ENCODE measurements around the gene ANKRD9.
A peak's percentile ranks its signal among the peaks of the same experiment; 100 is the strongest.
"Not testable (repeated sequence)": the region's sequence is repeated elsewhere in the genome, so short reads cannot be mapped to it uniquely, and the experiment has no call there.

ANKRD9 gene

DNA sequence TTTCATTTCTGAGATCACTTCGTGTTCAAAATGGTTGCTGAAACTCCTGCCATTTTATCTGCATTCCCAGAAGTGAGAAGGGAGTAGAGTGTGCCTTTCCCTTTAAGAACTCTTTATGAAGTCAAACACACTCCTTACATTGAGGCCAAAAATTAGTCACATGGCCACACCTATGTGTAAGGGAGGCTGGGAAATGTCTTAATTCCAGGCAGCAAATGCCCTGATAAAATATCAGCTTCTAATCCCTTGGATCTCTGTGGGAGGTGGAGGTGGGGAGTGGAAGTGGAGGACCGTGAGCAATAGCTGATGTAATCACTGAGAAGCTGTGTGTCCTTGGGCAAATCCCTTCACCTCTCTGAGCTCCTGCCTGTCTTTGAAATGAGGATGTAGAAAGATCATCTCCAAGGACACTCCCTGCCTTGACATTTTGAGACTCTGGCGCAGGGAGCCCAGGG, 22.7 kb upstream of the ANKRD9 start:
- no peaks in the 10 kb centered on the region for H3K4me1 ChIP-seq (ENCODE audit: control insufficient read depth, insufficient read depth, low read length)
- no peak overlapping the region for H3K9ac ChIP-seq (ENCODE audit: low read depth, low read length)
- no peaks in the 10 kb centered on the region for H3K9me3 ChIP-seq (ENCODE audit: control insufficient read depth, insufficient read depth, low read length)
- no peak overlapping the region for H3K4me3 ChIP-seq (ENCODE audit: low read depth, low read length)
- H3K27me3 ChIP-seq (ENCODE audit: control insufficient read depth, insufficient read depth, low read length) = no peaks in the 10 kb centered on the region
- H3K36me3 ChIP-seq (ENCODE audit: control insufficient read depth, insufficient read depth, low read length) = no peaks in the 10 kb centered on the region
- no peak overlapping the region for H3K27ac ChIP-seq (ENCODE audit: low read depth, low read length)

DNA sequence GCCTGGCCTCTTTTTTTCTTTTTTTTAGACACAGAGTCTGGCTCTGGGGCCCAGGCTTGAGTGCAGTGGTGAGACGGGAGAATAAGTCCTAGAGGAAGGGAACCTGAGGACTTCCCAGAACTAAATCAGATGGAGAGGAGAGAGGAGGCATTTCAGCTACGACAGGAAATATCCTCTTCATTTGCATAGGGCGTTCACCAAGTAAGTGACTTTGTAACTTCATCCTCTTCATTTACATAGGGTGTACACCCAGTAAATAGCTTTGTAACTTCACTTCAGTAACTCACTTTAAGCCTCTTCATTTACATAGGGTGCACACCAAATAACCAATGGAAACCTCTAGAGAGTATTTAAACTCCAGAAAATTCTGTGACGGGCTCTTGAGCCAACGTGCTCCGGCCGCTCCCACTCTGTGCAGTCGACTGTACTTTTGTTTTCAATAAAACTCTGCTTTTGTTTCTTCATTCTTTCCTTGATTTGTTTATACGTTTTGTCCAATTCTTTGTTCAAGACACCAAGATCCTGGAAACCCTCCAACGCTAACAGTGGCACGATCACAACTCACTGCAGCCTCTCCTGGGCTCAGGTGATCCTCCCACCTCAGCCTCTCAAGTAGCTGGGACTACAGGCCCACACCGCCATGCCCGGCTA, 21.4 kb upstream of the ANKRD9 start:
- Histone ChIP-seq H3K4me3 (ENCODE audit: low read depth, low read length) (no peak overlapping the region), H3K36me3 (ENCODE audit: control insufficient read depth, insufficient read depth, low read length) (no peaks in the 10 kb centered on the region), H3K4me1 (ENCODE audit: control insufficient read depth, insufficient read depth, low read length) (no peaks in the 10 kb centered on the region), H3K9ac (ENCODE audit: low read depth, low read length) (no peak overlapping the region), H3K27ac (ENCODE audit: low read depth, low read length) (no peak overlapping the region), H3K9me3 (ENCODE audit: control insufficient read depth, insufficient read depth, low read length) (no peaks in the 10 kb centered on the region), H3K27me3 (ENCODE audit: control insufficient read depth, insufficient read depth, low read length) (no peaks in the 10 kb centered on the region)

- Histone ChIP-seq H3K27me3 (ENCODE audit: control insufficient read depth, insufficient read depth, low read length) (no peaks in the 10 kb centered on the region), H3K9ac (ENCODE audit: low read depth, low read length) (no peak overlapping the region), H3K4me3 (ENCODE audit: low read depth, low read length) (no peak overlapping the region), H3K27ac (ENCODE audit: low read depth, low read length) (no peak overlapping the region), H3K9me3 (ENCODE audit: control insufficient read depth, insufficient read depth, low read length) (no peaks in the 10 kb centered on the region), H3K36me3 (ENCODE audit: control insufficient read depth, insufficient read depth, low read length) (no peaks in the 10 kb centered on the region), H3K4me1 (ENCODE audit: control insufficient read depth, insufficient read depth, low read length) (peaks cover 11% of the 10 kb centered on the region)
Observed at GRCh38 chr14:102528431-102529170, 19.0 kb upstream of the ANKRD9 start.

- Histone ChIP-seq H3K9ac (ENCODE audit: low read depth, low read length) (no peak overlapping the region), H3K27ac (ENCODE audit: low read depth, low read length) (no peak overlapping the region), H3K36me3 (ENCODE audit: control insufficient read depth, insufficient read depth, low read length) (no peaks in the 10 kb centered on the region), H3K4me3 (ENCODE audit: low read depth, low read length) (no peak overlapping the region), H3K27me3 (ENCODE audit: control insufficient read depth, insufficient read depth, low read length) (no peaks in the 10 kb centered on the region), H3K9me3 (ENCODE audit: control insufficient read depth, insufficient read depth, low read length) (no peaks in the 10 kb centered on the region), H3K4me1 (ENCODE audit: control insufficient read depth, insufficient read depth, low read length) (peaks cover 13% of the 10 kb centered on the region)
Observed at GRCh38 chr14:102525929-102526497, 16.4 kb upstream of the ANKRD9 start.

GRCh38 chr14:102525219-102525928, 15.8 kb upstream of the ANKRD9 start:
- no peaks in the 10 kb centered on the region for H3K9me3 ChIP-seq (ENCODE audit: control insufficient read depth, insufficient read depth, low read length)
- H3K4me1 ChIP-seq (ENCODE audit: control insufficient read depth, insufficient read depth, low read length) = peaks cover 13% of the 10 kb centered on the region
- no peaks in the 10 kb centered on the region for H3K36me3 ChIP-seq (ENCODE audit: control insufficient read depth, insufficient read depth, low read length)
- H3K9ac ChIP-seq (ENCODE audit: low read depth, low read length) = no peak overlapping the region
- peak overlapping the region; percentile 61 for H3K27ac ChIP-seq (ENCODE audit: low read depth, low read length)
- H3K27me3 ChIP-seq (ENCODE audit: control insufficient read depth, insufficient read depth, low read length) = no peaks in the 10 kb centered on the region
- peak overlapping the region; percentile 74 for H3K4me3 ChIP-seq (ENCODE audit: low read depth, low read length)

DNA sequence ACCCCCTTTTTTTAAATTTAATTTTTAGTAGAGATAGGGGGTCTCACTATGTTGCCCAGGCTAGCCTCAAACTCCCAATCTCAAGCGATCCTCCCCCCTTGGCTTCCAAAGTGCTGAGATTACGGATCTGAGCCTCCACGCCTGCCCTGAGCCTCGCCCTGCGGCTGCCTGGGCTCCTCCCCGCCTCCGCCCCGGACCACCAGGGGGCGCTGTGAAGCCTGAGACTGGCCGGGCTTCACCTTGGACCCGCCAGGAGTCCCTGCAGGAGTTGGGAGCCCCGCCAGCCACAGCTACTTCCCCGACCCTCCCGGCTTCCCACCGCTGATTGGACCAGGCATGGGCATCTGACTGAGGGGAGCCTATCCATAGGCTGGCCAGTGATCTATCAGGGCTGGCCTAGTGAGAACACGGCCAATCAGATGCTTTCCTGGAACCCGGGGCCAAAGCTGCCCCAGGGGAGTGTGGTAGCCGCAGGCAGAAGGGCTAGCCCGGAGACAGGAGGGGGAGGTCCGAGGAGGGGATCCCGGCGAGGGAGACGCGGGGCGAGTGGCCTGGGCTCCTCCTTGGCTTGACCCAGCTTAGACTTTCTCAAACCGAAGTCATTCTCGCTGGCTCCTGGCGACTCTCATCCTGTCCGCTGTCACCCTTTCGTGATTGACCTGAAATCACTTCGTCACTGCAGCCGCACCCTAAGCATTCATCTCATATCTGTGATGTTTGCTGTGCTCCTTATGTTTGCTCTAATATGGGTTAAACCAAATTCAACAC, 15.1 kb upstream of the ANKRD9 start:
- H3K27ac ChIP-seq (ENCODE audit: low read depth, low read length) = peak overlapping the region; percentile 61
- no peaks in the 10 kb centered on the region for H3K9me3 ChIP-seq (ENCODE audit: control insufficient read depth, insufficient read depth, low read length)
- no peak overlapping the region for H3K9ac ChIP-seq (ENCODE audit: low read depth, low read length)
- peaks cover 13% of the 10 kb centered on the region for H3K4me1 ChIP-seq (ENCODE audit: control insufficient read depth, insufficient read depth, low read length)
- no peaks in the 10 kb centered on the region for H3K27me3 ChIP-seq (ENCODE audit: control insufficient read depth, insufficient read depth, low read length)
- H3K36me3 ChIP-seq (ENCODE audit: control insufficient read depth, insufficient read depth, low read length) = no peaks in the 10 kb centered on the region
- peak overlapping the region; percentile 74 for H3K4me3 ChIP-seq (ENCODE audit: low read depth, low read length)

GRCh38 chr14:102523569-102524450, 14.2 kb upstream of the ANKRD9 start:
- no peaks in the 10 kb centered on the region for H3K9me3 ChIP-seq (ENCODE audit: control insufficient read depth, insufficient read depth, low read length)
- H3K4me3 ChIP-seq (ENCODE audit: low read depth, low read length) = no peak overlapping the region
- H3K27ac ChIP-seq (ENCODE audit: low read depth, low read length) = no peak overlapping the region
- H3K27me3 ChIP-seq (ENCODE audit: control insufficient read depth, insufficient read depth, low read length) = no peaks in the 10 kb centered on the region
- no peaks in the 10 kb centered on the region for H3K36me3 ChIP-seq (ENCODE audit: control insufficient read depth, insufficient read depth, low read length)
- H3K9ac ChIP-seq (ENCODE audit: low read depth, low read length) = no peak overlapping the region
- peaks cover 13% of the 10 kb centered on the region for H3K4me1 ChIP-seq (ENCODE audit: control insufficient read depth, insufficient read depth, low read length)

DNA sequence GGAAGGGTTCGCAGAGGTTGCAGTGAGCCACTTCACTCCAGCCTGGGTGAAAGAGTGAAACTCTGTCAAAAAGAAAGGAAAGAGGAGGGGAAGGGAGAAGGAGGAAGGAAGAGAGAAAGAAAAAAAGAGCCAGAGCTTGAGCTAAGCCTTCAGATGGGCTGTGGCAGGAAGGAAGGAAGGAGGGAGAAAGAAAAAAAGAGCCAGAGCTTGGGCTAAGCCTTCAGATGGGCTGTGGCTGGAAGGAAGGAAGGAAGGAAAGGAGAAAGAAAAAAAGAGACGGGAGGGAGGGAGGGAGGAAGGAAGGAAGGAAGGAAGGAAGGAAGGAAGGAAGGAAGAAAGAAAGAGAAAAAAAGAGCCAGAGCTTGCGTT, 13.6 kb upstream of the ANKRD9 start:
- Histone ChIP-seq H3K4me1 (ENCODE audit: control insufficient read depth, insufficient read depth, low read length) (peaks cover 13% of the 10 kb centered on the region), H3K9ac (ENCODE audit: low read depth, low read length) (no peak overlapping the region), H3K27ac (ENCODE audit: low read depth, low read length) (no peak overlapping the region), H3K9me3 (ENCODE audit: control insufficient read depth, insufficient read depth, low read length) (no peaks in the 10 kb centered on the region), H3K36me3 (ENCODE audit: control insufficient read depth, insufficient read depth, low read length) (no peaks in the 10 kb centered on the region), H3K4me3 (ENCODE audit: low read depth, low read length) (no peak overlapping the region), H3K27me3 (ENCODE audit: control insufficient read depth, insufficient read depth, low read length) (peaks cover 4% of the 10 kb centered on the region; the same call in 1 of the 2 replicates)

DNA sequence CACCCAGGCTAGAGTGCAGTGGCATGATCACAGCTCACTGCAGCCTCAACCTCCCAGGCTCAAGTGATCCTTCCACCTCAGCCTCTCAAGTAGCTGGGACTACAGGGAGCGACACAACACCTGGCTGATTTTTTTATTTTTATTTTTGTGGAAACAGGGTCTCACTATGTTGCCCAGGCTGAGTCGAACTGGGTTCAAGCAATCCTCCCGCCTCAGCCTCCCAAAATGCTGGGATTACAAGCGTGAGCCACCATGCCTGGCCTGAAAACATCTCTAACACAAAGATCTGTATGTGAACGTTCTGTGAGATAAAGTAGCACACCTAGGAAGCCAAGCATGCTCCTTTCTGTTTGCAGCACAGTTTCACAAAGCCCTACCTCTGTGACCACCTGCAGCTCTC, 10.1 kb upstream of the ANKRD9 start:
- not testable (repeated sequence) for H3K4me1 ChIP-seq (ENCODE audit: control insufficient read depth, insufficient read depth, low read length); H3K4me3 ChIP-seq (ENCODE audit: low read depth, low read length); H3K9ac ChIP-seq (ENCODE audit: low read depth, low read length); H3K9me3 ChIP-seq (ENCODE audit: control insufficient read depth, insufficient read depth, low read length); H3K27ac ChIP-seq (ENCODE audit: low read depth, low read length); H3K36me3 ChIP-seq (ENCODE audit: control insufficient read depth, insufficient read depth, low read length)
- H3K27me3 ChIP-seq (ENCODE audit: control insufficient read depth, insufficient read depth, low read length) = peaks cover 12% of the 10 kb centered on the region; the same call in 1 of the 2 replicates

Measured in HUES48 (cell line).